Loucy (cell line): Measurements from ENCODE around the gene BTN1A1.

Experiments used
- H2AFZ ChIP-seq: fragments of 200-600 bp; sonication (generic); 2 replicates; pipeline ENCODE4 v1.6.0; 2016; ENCODE audit warnings: antibody characterized with exemption, mild to moderate bottlenecking, low read length, moderate library complexity
- H3F3A ChIP-seq: fragments of 200-600 bp; 2 replicates; pipeline ENCODE4 v1.6.0; 2016; ENCODE audit warnings: antibody characterized with exemption, low read depth, mild to moderate bottlenecking
- H3K27me3 ChIP-seq: fragments of 200-600 bp; sonication (generic); 2 replicates; pipeline ENCODE4 v1.6.1; 2014; ENCODE audit warnings: low read length, mild to moderate bottlenecking; ENCODE audit not compliant: insufficient read depth, poor library complexity, severe bottlenecking
- H3K36me3 ChIP-seq: fragments of 200-600 bp; sonication (generic); 2 replicates; pipeline ENCODE4 v1.6.1; 2016; ENCODE audit warnings: low read length; ENCODE audit not compliant: insufficient read depth
- H3K4me1 ChIP-seq: fragments of 200-600 bp; sonication (generic); 2 replicates; pipeline ENCODE4 v1.5.1; 2014; ENCODE audit warnings: low read length, mild to moderate bottlenecking; ENCODE audit not compliant: insufficient read depth, poor library complexity, severe bottlenecking
- H3K4me2 ChIP-seq: fragments of 200-600 bp; sonication (generic); 2 replicates; pipeline ENCODE4 v1.6.0; 2014; ENCODE audit warnings: antibody characterized with exemption, low read length, low read depth, mild to moderate bottlenecking; ENCODE audit not compliant: poor library complexity, severe bottlenecking
- H3K4me3 ChIP-seq: fragments of 200-600 bp; sonication (generic); 2 replicates; pipeline ENCODE4 v1.5.1; 2014; ENCODE audit warnings: low read length, mild to moderate bottlenecking, mixed read lengths; ENCODE audit not compliant: poor library complexity, severe bottlenecking
- H3K79me2 ChIP-seq: fragments of 200-600 bp; sonication (generic); 2 replicates; pipeline ENCODE4 v1.6.1; 2014; ENCODE audit warnings: low read length; ENCODE audit not compliant: insufficient read depth
- H3K9ac ChIP-seq: fragments of 200-600 bp; sonication (generic); 2 replicates; pipeline ENCODE4 v1.6.0; 2014; ENCODE audit warnings: mild to moderate bottlenecking, low read depth, low read length, moderate library complexity; ENCODE audit not compliant: poor library complexity, severe bottlenecking
- H3K9me2 ChIP-seq: fragments of 200-600 bp; sonication (generic); replicated peaks from 2 replicates; pipeline ENCODE4 v1.6.1; 2016; ENCODE audit warnings: low read depth, low read length, mixed read lengths
- H3K9me3 ChIP-seq: fragments of 200-600 bp; sonication (generic); 2 replicates; pipeline ENCODE4 v1.6.1; 2014; ENCODE audit warnings: mild to moderate bottlenecking, antibody characterized with exemption, low read length, low read depth; ENCODE audit not compliant: insufficient read depth
- H4K20me1 ChIP-seq: fragments of 200-600 bp; sonication (generic); 2 replicates; pipeline ENCODE4 v1.6.0; 2014; ENCODE audit warnings: antibody characterized with exemption, low read length, mild to moderate bottlenecking; ENCODE audit not compliant: insufficient read depth, poor library complexity, severe bottlenecking
- EZH2phosphoT487 ChIP-seq: fragments of 200-600 bp; IDR thresholded peaks from 2 replicates; pipeline ENCODE4 v1.6.1; 2018; ENCODE audit warnings: antibody characterized with exemption, mild to moderate bottlenecking, moderate library complexity, borderline replicate concordance
- TF ChIP-seq, protein P1 (sequence below): fragments of 200-600 bp; sonication (generic); conservative IDR thresholded peaks from 2 replicates; pipeline ENCODE4 v1.5.1; 2014; ENCODE audit warnings: mild to moderate bottlenecking, antibody characterized with exemption, low read length

Gene BTN1A1

DNA sequence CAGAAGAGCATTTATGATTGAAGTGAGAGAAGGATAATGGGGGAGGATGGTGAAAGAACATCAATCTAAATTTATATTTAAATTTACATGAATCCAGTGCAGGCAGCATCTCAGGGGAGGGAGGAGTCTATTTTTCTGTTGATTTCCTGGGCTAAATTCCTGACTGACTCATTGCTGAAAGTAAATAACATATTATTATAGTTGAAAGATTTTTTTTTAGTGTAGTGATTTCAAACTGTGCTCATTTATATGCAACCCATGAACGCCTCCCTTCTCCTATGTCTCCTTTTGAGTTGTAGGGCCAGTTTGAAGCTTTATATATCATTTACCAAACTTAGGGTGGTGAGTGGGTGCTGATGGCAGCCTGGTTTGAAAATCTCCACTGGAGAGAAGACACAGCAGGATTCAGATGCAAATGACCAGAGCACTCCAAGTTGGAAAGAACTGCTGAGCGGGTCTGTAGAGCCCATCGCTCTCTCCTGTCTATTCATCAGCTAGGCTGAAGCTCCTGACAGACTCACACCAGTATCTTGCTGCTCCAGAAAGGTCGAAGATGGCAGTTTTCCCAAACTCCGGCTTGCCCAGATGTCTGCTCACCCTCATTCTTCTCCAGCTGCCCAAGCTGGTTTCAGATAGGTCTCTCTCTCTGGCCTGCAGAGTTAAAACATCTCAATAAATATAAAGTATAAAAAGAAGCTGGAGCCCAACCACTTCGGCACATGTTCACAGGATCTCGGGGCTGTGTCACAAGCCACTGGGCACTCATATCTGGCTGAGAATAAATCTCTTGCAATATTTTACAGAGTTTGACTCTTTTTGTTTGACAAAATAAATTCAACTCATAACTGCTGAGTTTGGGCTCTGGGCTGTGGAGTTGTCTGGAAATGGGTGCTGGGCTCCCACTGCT lies 24.0 kb upstream of the BTN1A1 start:
- H3K9ac ChIP-seq, result peak overlapping the region; percentile 98
- peaks cover 7% of the 10 kb centered on the region; the same call in 1 of the 2 replicates for H3K9me3 ChIP-seq
- peaks cover 12% of the 10 kb centered on the region; the same call in 1 of the 2 replicates for H3K79me2 ChIP-seq
- no peaks in the 10 kb centered on the region for H3K36me3 ChIP-seq
- H3K4me1 ChIP-seq, result peaks cover 29% of the 10 kb centered on the region
- no peak overlapping the region for H3K4me3 ChIP-seq
- no peaks in the 10 kb centered on the region for H3K27me3 ChIP-seq
- no peaks in the 10 kb centered on the region for H4K20me1 ChIP-seq
- TF ChIP-seq, protein P1, sequence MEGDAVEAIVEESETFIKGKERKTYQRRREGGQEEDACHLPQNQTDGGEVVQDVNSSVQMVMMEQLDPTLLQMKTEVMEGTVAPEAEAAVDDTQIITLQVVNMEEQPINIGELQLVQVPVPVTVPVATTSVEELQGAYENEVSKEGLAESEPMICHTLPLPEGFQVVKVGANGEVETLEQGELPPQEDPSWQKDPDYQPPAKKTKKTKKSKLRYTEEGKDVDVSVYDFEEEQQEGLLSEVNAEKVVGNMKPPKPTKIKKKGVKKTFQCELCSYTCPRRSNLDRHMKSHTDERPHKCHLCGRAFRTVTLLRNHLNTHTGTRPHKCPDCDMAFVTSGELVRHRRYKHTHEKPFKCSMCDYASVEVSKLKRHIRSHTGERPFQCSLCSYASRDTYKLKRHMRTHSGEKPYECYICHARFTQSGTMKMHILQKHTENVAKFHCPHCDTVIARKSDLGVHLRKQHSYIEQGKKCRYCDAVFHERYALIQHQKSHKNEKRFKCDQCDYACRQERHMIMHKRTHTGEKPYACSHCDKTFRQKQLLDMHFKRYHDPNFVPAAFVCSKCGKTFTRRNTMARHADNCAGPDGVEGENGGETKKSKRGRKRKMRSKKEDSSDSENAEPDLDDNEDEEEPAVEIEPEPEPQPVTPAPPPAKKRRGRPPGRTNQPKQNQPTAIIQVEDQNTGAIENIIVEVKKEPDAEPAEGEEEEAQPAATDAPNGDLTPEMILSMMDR, result no peak
- TF ChIP-seq EZH2phosphoT487, result no peak
- no peak overlapping the region for H2AFZ ChIP-seq
- no peaks in the 10 kb centered on the region for H3K9me2 ChIP-seq
- 0 out of 2 replicates have a peak, but pooled peaks cover 2% of the 10 kb centered on the region for H3F3A ChIP-seq
- peak overlapping the region; percentile 80 for H3K4me2 ChIP-seq

DNA sequence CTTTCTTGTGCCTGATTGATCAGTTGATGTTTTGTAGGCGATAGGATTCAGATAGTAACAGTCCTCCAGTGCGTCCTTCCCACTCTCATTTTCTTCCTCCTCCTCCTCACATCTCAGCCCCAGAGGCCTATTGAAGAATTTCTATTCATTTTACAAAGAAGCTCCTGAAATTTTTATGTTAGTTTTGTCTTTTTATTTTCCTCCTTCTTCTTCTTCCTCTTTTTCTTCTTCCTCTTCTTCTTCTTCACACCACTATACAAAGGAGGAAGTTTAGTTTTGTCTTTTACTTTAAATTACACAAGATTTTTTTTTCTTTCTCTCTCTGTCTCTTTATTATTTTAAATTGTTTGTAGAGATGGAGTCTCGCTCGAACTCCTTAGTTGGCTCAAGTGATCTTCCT lies 23.2 kb upstream of the BTN1A1 start:
- Histone ChIP-seq H3K4me1 (peaks cover 29% of the 10 kb centered on the region), H3K9ac (no peak overlapping the region), H3K9me3 (peaks cover 7% of the 10 kb centered on the region; the same call in 1 of the 2 replicates), H3K4me2 (no peak overlapping the region), H3K4me3 (no peak overlapping the region), H3K79me2 (peaks cover 12% of the 10 kb centered on the region; the same call in 1 of the 2 replicates), H3K27me3 (no peaks in the 10 kb centered on the region), H3K9me2 (no peaks in the 10 kb centered on the region), H3F3A (0 out of 2 replicates have a peak, but pooled peaks cover 2% of the 10 kb centered on the region), H3K36me3 (no peaks in the 10 kb centered on the region), H2AFZ (no peak overlapping the region), H4K20me1 (no peaks in the 10 kb centered on the region)
- TF ChIP-seq EZH2phosphoT487, result no peak
- TF ChIP-seq, protein P1, result no peak

DNA sequence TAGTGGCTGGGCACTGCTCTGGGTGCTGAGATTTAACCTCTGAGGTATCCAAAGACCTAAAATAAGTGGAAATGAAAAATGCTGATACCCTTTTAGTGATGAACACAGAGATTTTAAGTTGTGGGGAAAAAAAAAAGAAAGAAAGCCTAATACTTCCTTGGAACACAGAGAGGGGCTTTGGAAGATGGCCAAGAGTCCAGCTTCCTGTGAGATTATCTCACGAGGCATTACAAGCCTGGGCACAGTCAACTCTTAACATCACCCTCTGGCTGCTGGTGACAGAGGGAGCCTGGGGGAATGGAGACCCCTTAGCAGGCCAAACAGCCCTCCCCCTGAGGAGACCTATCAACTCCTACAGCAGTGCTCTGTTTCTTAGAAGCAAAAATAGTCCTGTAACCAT lies 22.7 kb upstream of the BTN1A1 start:
- H3K27me3 ChIP-seq, result no peaks in the 10 kb centered on the region
- no peaks in the 10 kb centered on the region for H3K9me2 ChIP-seq
- H3K4me2 ChIP-seq, result no peak overlapping the region
- H3K9ac ChIP-seq, result no peak overlapping the region
- peaks cover 3% of the 10 kb centered on the region; the same call in 1 of the 2 replicates for H3K9me3 ChIP-seq
- no peak overlapping the region for H3K4me3 ChIP-seq
- no peaks in the 10 kb centered on the region for H4K20me1 ChIP-seq
- no peaks in the 10 kb centered on the region for H3K36me3 ChIP-seq
- peaks cover 29% of the 10 kb centered on the region for H3K4me1 ChIP-seq
- H3F3A ChIP-seq, result 0 out of 2 replicates have a peak, but pooled peaks cover 2% of the 10 kb centered on the region
- no peak overlapping the region for H2AFZ ChIP-seq
- TF ChIP-seq EZH2phosphoT487, result no peak
- TF ChIP-seq, protein P1, result no peak
- peaks cover 12% of the 10 kb centered on the region; the same call in 1 of the 2 replicates for H3K79me2 ChIP-seq
